ENCODE measurements around the gene HDDC3. TPM values are rescaled to one million over a fixed set of nuclear protein-coding genes. Genes with fewer than 3 reads are reported as not detected.
A peak's percentile ranks its signal among the peaks of the same experiment; 100 is the strongest.

The HDDC3 gene
- total RNA-seq, 2 experiments from 2014 or later = 22.9 to 26.2 TPM

DNA sequence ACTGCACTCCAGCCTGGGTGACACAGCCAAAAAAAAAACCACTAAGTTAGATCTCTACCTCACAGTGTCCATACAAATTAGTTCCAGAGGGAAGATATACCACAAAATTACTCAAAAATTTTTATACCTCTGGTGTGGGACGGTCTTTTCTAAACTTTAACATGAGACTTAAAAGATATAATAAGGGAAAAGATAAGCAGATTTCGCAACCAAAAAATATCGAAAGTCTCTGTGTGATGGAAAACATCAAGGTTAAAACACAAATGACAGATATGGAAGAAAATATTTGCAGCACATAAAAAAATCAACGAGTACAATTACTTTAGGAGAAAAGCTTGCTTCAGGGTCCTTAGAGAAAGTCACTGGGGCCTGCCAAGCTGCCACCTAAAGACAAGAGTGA is 10.5 kb downstream of the HDDC3 start:
- POLR2A ChIA-PET = interaction anchor here (1.5 kb wide), 1 partner anchor 19 kb away, joined by 6 read pairs; the partner anchor contains the start of gene MAN2A2
- no peak overlapping the region for H3K4me3 Mint-ChIP-seq
- no peak overlapping the region for H3K27ac Mint-ChIP-seq
- DNase-seq = no peak
- H3K36me3 Mint-ChIP-seq (ENCODE audit: low read depth) = peaks cover 35% of the 10 kb centered on the region
- no peaks in the 10 kb centered on the region for H3K27me3 Mint-ChIP-seq
- H3K4me1 Mint-ChIP-seq = peaks cover 27% of the 10 kb centered on the region
- H3K9me3 Mint-ChIP-seq = no peaks in the 10 kb centered on the region
- CTCF ChIA-PET = interaction anchor here (1.5 to 6.3 kb wide), 2 partner anchors 11 kb away, joined by 3 to 51 read pairs; partner anchors contain the start of genes HDDC3 and UNC45A

DNA sequence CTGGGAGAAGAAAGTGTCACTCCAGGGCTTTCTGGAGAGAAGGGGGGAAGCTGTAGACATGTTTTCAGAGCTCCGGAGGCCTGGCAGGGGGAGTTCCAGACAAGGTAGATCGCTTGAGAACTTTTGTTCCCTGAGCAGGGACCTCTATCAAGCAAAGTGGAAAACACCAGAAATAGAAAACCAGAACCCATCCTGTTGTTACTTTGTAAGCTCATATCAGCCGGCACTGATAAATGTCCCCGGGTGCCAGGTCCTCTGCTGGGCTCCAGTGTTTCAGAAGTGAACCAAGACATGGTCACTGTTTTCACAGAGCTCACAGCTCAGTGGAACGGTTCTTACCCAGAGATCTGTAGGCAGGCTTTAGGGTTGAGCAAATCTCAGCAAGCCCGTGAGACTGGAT is 13.5 kb downstream of the HDDC3 start:
- H3K27ac Mint-ChIP-seq = no peak overlapping the region
- DNase-seq = no peak
- H3K36me3 Mint-ChIP-seq (ENCODE audit: low read depth) = peaks cover 52% of the 10 kb centered on the region
- no peak overlapping the region for H3K4me3 Mint-ChIP-seq
- peaks cover 14% of the 10 kb centered on the region for H3K4me1 Mint-ChIP-seq
- H3K9me3 Mint-ChIP-seq = no peaks in the 10 kb centered on the region
- no peaks in the 10 kb centered on the region for H3K27me3 Mint-ChIP-seq
- ChIA-PET POLR2A (no interaction called here), CTCF (interaction anchor here (1.0 to 2.6 kb wide), 3 partner anchors 13 to 232 kb away, joined by 3 to 25 read pairs (median 3); partner anchors contain the start of gene HDDC3)

DNA sequence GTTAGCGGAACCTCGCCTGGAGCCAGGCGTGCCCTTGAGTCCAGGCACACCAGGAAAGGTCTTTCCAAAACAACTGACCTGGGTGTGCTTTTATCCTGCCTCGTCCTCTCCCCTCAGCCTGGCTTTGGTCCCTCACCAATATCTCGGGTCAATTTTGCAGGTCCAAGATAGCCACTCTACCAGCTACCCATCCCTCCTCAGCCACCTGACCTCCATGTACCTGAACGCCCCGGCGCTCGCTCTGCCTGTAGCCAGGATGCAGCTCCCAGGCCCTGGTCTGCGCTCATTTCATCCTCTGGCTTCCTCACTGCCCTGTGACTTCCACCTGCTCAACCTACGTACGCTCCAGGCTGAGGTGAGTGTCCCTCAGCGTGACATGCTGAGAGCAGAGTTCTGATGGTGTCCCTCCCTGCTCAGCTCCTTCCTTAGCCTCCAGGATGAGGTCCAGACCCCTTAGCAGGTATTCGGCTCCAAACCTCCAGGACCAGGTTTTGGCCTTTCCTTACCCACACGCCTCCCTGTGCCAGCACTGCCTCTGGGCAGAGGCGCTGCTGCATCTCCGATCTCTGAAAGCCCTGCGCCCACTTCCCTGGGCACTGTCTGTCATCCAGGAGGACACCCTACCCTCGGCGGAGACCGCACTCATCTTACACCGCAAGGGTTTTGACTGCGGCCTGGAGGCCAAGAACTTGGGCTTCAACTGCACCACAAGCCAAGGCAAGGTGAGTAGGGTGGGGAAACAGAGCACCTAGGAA is 14.1 kb downstream of the HDDC3 start:
- Mint-ChIP-seq H3K27ac (no peak overlapping the region), H3K9me3 (no peaks in the 10 kb centered on the region), H3K36me3 (ENCODE audit: low read depth) (peaks cover 58% of the 10 kb centered on the region), H3K4me3 (no peak overlapping the region), H3K4me1 (peaks cover 12% of the 10 kb centered on the region), H3K27me3 (no peaks in the 10 kb centered on the region)
- ChIA-PET CTCF (interaction anchor here (0.9 to 2.6 kb wide), 4 partner anchors 9 to 231 kb away, joined by 3 to 25 read pairs (median 3); partner anchors contain the start of gene HDDC3), POLR2A (no interaction called here)
- DNase-seq = no peak

- no peaks in the 10 kb centered on the region for H3K27me3 Mint-ChIP-seq
- peaks cover 7% of the 10 kb centered on the region for H3K4me1 Mint-ChIP-seq
- no peak overlapping the region for H3K4me3 Mint-ChIP-seq
- ChIA-PET POLR2A (no interaction called here), CTCF (interaction anchor here (0.9 to 2.6 kb wide), 3 partner anchors 10 to 14 kb away, joined by 3 to 25 read pairs (median 3); partner anchors contain the start of gene HDDC3)
- H3K27ac Mint-ChIP-seq = no peak overlapping the region
- no peaks in the 10 kb centered on the region for H3K9me3 Mint-ChIP-seq
- no peak for DNase-seq
- peaks cover 63% of the 10 kb centered on the region for H3K36me3 Mint-ChIP-seq (ENCODE audit: low read depth)
These were observed 14.8 kb downstream of the HDDC3 start for GRCh38 chr15:90917569-90917968.

GRCh38 chr15:90916461-90916860 is 15.9 kb downstream of the HDDC3 start:
- Mint-ChIP-seq H3K36me3 (ENCODE audit: low read depth) (peaks cover 62% of the 10 kb centered on the region), H3K4me1 (peaks cover 3% of the 10 kb centered on the region), H3K27ac (no peak overlapping the region), H3K27me3 (no peaks in the 10 kb centered on the region), H3K4me3 (no peak overlapping the region), H3K9me3 (no peaks in the 10 kb centered on the region)
- POLR2A ChIA-PET = no interaction called here
- DNase-seq = no peak
- CTCF ChIA-PET = no interaction called here

- H3K27me3 Mint-ChIP-seq = no peaks in the 10 kb centered on the region
- H3K4me1 Mint-ChIP-seq = no peaks in the 10 kb centered on the region
- H3K4me3 Mint-ChIP-seq = no peak overlapping the region
- H3K27ac Mint-ChIP-seq = no peak overlapping the region
- POLR2A ChIA-PET = no interaction called here
- no peak for DNase-seq
- H3K36me3 Mint-ChIP-seq (ENCODE audit: low read depth) = peaks cover 58% of the 10 kb centered on the region
- no peaks in the 10 kb centered on the region for H3K9me3 Mint-ChIP-seq
- CTCF ChIA-PET = interaction anchor here (0.6 to 2.4 kb wide), 2 partner anchors 16 to 27 kb away, joined by 3 to 13 read pairs; partner anchors contain the start of gene HDDC3
These were observed 16.4 kb downstream of the HDDC3 start for GRCh38 chr15:90915808-90916440.

DNA sequence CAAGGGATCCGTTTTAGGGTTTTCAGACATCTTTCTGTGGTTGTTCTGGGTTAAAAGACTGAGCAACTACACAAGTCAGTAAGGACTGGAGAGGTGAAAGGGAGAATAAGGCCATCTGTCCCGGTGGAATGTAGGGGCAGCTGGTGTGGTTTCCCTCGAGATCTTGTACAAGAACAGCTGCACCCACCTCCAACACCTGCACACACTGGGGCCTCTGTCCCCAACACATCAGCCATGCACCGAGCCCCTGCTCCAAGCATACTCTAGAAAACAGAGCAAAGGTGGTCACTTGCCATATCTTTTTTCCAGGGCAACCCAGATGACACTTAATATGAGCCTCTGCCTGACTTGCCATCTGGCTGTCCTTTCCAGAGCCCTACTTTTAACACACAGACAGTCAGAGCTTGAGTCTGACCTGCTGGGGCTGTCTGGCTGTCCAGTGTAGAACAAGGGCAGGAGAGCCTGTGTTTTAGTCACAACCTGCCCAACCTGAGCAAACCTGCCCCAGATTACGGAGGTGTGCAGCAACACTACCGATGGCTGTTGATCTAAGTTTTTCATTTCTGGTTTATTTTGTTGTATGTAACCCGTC is 17.0 kb downstream of the HDDC3 start:
- DNase-seq = no peak
- no peak overlapping the region for H3K4me3 Mint-ChIP-seq
- CTCF ChIA-PET = interaction anchor here (0.6 to 2.4 kb wide), 3 partner anchors 8 to 27 kb away, joined by 3 to 13 read pairs (median 3); partner anchors contain the start of gene HDDC3
- POLR2A ChIA-PET = no interaction called here
- H3K27ac Mint-ChIP-seq = peak overlapping the region; percentile 69
- H3K27me3 Mint-ChIP-seq = no peaks in the 10 kb centered on the region
- H3K9me3 Mint-ChIP-seq = no peaks in the 10 kb centered on the region
- peaks cover 58% of the 10 kb centered on the region for H3K36me3 Mint-ChIP-seq (ENCODE audit: low read depth)
- H3K4me1 Mint-ChIP-seq = no peaks in the 10 kb centered on the region

DNA sequence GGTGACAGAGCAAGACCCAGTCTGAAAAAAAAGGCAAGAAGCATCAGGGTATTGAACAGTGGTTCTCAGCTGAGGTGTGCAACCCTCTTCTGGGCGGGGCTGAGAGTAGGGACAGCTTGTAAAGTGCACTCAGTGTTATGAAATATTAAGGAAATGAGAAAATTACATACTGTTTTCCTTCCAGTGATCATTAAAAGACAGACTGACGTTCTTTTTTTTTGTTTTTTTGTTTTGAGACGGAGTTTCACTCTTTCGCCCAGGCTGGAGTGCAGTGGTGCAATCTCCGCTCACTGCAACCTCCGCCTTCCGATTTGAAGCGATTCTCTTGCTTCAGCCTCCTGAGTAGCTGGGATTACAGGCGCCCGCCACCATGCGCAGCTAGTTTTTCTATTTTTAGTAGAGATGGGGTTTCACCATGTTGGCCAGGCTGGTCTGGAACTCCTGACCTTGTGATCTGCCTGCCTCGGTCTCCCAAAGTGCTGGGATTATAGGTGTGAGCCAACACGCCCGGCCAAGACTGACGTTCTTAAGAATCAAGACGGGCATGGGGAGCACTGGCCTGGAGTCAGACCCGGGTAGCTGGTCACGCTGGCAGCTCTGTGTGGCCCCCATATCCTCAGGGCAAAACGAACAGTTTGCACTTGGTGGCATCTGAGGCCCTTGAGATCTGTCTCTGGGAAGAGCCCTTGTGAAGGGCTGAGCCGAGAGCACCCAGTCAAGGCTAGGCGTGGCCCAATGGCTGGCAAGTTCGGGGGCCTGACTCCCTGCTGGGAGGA is 17.9 kb downstream of the HDDC3 start:
- ChIA-PET POLR2A (no interaction called here), CTCF (interaction anchor here (1.0 to 2.8 kb wide), 4 partner anchors 9 to 42 kb away, joined by 3 to 15 read pairs (median 8); partner anchors contain the start of genes HDDC3 and MAN2A2)
- Mint-ChIP-seq H3K27me3 (no peaks in the 10 kb centered on the region), H3K36me3 (ENCODE audit: low read depth) (peaks cover 50% of the 10 kb centered on the region), H3K4me1 (no peaks in the 10 kb centered on the region), H3K27ac (no peak overlapping the region), H3K9me3 (no peaks in the 10 kb centered on the region), H3K4me3 (no peak overlapping the region)
- no peak for DNase-seq

GRCh38 chr15:90913398-90913944 is 18.9 kb downstream of the HDDC3 start:
- Mint-ChIP-seq H3K4me3 (no peak overlapping the region), H3K27me3 (no peaks in the 10 kb centered on the region), H3K36me3 (ENCODE audit: low read depth) (peaks cover 49% of the 10 kb centered on the region), H3K4me1 (no peaks in the 10 kb centered on the region), H3K27ac (no peak overlapping the region), H3K9me3 (no peaks in the 10 kb centered on the region)
- no peak for DNase-seq
- ChIA-PET CTCF (interaction anchor here (1.0 to 2.8 kb wide), 4 partner anchors 10 to 43 kb away, joined by 3 to 15 read pairs (median 8); partner anchors contain the start of genes HDDC3 and MAN2A2), POLR2A (no interaction called here)

DNA sequence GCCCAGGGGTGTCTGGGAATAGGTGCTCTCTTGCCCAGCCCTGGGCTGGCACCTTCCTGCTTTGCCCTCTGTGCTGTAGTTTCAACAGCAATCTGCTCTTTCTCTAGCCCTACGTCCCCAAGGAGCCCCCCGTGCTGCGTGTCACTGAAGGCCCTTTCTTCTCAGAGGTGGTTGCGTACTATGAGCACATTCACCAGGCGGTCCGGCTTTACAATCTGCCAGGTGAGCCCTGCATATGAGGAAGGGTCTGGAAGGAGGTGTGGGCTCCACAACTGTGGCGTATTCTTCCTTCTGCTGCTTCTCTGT is 19.6 kb downstream of the HDDC3 start:
- POLR2A ChIA-PET = no interaction called here
- CTCF ChIA-PET = interaction anchor here (2.8 kb wide), 1 partner anchor 9 kb away, joined by 15 read pairs; the partner anchor contains the start of gene MAN2A2
- H3K27ac Mint-ChIP-seq = no peak overlapping the region
- no peak for DNase-seq
- no peaks in the 10 kb centered on the region for H3K27me3 Mint-ChIP-seq
- no peaks in the 10 kb centered on the region for H3K4me1 Mint-ChIP-seq
- peaks cover 46% of the 10 kb centered on the region for H3K36me3 Mint-ChIP-seq (ENCODE audit: low read depth)
- no peak overlapping the region for H3K4me3 Mint-ChIP-seq
- no peaks in the 10 kb centered on the region for H3K9me3 Mint-ChIP-seq

DNA sequence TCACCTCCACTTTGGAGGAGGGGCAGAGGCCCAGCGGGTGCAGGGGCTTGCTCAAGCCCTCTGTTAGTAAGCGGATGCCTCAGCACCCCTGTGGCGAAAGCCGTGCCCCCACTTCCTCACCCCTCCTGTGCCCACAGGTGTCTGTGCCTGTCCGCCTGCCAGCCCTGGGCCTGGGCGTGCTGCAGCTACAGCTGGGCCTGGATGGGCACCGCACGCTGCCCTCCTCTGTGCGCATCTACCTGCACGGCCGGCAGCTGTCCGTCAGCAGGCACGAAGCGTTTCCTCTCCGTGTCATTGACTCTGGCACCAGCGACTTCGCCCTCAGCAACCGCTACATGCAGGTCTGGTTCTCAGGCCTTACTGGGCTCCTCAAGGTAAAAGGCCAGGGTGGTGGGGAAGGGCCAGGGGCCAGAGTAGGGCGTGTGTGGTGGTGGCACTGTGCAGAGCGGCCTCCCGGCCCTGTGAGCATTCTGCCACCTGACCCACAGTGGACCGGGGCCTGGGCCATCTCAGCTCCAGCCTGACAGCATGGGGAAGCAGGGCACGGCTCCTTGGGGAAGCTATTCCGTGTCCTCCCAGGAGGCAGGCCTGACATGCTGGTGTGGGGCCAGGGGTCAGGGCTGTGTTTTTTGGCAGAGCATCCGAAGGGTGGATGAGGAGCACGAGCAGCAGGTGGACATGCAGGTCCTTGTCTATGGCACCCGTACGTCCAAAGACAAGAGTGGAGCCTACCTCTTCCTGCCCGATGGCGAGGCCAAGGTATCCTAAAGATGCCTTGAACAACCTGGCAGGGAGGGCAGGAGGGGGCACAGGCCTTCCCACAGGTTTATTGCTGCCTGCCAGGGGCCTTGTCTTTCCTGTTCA is 20.2 kb downstream of the HDDC3 start:
- DNase-seq = no peak
- peaks cover 48% of the 10 kb centered on the region for H3K36me3 Mint-ChIP-seq (ENCODE audit: low read depth)
- H3K27ac Mint-ChIP-seq = no peak overlapping the region
- H3K4me1 Mint-ChIP-seq = no peaks in the 10 kb centered on the region
- H3K9me3 Mint-ChIP-seq = no peaks in the 10 kb centered on the region
- H3K4me3 Mint-ChIP-seq = no peak overlapping the region
- POLR2A ChIA-PET = no interaction called here
- CTCF ChIA-PET = interaction anchor here (0.9 to 2.8 kb wide), 4 partner anchors 9 to 21 kb away, joined by 3 to 15 read pairs (median 4); partner anchors contain the start of genes HDDC3 and MAN2A2
- no peaks in the 10 kb centered on the region for H3K27me3 Mint-ChIP-seq

All from activated CD4-positive, alpha-beta T cell treated with anti-CD3 and anti-CD28 coated beads, Interleukin-2, amount 10 ng/mL, durations not matched to agents 7 days and 5 days (primary cell).